ENCODE data around the gene FHIT.

FHIT gene

DNA sequence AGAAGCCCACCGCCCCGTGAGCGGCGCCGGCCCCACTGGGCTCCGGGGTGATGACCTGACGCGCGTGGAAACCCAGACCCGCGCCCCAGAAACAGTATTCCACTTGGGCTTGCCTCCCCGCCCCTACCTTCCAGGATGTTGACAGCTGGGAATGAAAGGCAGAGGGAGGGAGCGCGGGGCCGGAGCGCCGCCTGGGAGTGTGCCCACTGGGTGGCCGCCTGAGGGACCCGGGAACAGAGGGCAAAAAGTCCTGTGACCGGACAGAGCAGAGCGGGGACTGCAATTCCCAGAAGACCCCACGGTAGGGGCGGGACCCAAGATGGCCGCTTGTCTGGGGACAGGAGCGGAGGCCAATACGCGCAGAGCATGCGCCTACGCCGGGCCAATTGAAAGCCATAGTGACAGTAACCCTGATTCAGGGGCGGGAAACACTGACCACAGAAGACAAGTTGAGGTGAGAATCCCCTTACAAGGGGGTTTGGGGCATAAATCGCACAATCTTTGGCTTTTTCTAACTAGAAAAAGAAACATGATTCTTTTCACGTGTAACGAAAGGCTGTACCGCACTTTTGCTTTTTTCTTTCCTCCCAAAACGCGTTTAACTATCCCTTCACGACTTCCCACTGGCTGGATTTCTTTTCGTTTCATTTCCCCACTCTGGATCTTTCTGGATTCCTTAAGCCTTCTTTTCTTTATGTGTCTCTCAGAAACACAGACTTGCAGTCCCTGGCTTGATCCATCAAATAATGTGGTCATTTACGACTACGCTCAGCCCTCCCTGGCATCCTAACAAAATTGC is at the start of gene FHIT:
TSS of gene FHIT (minus strand) at position 279 of the 799 bp plus-strand sequence.
- TF ChIP-seq GATA2 (IDR thresholded peaks at IDR 0.05; ENCODE audit: low read depth, low read length) (no peak), GATA3 (IDR thresholded peaks at IDR 0.05; ENCODE audit: low read depth, low read length) (no peak)

DNA sequence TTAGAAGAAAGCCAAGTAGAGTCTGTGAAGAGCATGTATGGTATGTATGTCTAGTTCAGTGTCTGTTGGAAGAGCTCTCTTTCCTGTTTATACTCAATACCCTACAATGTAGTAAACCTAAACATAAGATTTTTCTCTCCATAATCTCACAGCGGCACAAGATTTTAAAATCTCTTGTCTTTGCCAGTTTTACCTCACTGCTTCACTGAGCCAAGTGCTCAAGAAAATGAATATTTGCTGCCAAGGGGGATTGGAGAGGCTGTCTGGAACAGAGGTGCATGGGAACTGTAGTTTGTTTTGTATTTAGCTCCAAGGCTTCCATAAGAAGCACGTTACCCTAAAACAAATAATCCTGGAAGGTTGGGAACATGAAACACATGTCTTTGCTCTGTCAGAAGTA is 49.5 kb upstream of the FHIT start:
- TF ChIP-seq GATA2 (IDR thresholded peaks at IDR 0.05; ENCODE audit: low read depth, low read length), result no peak
- no peak for TF ChIP-seq GATA3 (IDR thresholded peaks at IDR 0.05; ENCODE audit: low read depth, low read length)

DNA sequence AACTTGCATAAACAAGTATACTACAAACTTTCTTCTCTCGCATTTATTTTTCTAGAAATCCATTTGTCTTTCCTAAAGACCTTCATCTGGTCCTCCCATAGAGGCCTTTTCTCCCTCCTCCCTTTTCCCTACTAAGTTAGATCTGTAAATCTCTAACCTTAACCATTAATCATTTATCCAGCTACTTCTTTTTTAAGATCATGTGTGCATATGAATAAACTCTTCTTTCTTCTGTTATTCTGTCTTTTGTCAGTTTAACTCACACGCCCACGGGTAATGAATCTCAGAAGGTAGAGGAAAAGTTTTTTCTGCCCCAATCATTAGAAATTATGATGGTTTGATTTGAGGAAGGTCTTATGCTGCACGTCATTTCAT is 48.7 kb upstream of the FHIT start:
- TF ChIP-seq GATA3 (IDR thresholded peaks at IDR 0.05; ENCODE audit: low read depth, low read length), result no peak
- no peak for TF ChIP-seq GATA2 (IDR thresholded peaks at IDR 0.05; ENCODE audit: low read depth, low read length)

DNA sequence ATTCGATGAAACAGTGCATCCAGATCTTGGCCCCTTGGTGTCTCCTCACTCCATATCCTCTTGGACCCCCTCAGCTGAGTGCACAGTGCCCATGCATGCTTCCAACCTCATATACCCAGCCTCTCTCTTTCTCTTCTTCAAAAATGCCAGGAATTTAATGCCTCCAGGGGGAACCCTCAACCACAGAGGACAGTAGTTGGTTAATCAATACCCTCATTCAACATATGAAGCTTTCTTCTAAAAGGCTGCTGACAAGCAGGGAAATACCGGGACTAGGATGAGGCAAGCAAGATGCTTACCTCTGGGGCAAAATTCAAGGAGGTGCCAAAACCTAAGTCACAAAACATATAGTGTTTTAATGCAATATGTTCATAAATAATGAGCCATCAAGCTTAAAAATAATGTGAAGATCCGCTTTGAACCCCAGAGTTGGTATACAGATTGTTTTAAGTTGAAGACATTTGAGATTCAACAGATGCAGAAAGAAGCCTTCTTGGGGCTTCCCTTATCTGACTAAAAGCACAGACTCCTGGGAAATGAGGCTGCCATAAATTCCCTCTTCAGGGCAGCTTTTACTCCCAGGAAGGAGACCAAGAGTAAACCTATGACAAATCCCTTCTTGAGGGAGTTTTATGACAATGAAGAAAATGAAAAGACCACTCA is 48.2 kb upstream of the FHIT start:
- TF ChIP-seq GATA3 (IDR thresholded peaks at IDR 0.05; ENCODE audit: low read depth, low read length), result no peak
- TF ChIP-seq GATA2 (IDR thresholded peaks at IDR 0.05; ENCODE audit: low read depth, low read length), result no peak

DNA sequence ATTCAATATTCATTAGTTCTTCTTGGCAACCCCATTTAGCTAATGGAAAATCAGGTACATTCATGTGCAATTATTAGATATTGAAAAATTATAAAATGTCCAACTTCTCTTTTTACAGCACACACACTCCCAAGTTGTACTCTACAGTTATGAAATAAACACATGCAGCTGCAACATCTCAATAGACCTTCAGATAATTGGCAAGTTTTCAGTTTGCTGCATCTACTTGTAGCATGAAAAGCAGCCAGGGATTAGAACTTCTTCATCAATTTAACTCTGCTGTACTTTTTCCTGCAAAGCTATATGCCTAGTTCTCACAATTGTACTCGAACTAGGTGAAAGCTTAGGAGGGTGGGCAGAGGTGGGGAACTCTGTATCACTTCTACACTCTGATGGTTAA is 46.6 kb upstream of the FHIT start:
- TF ChIP-seq GATA3 (IDR thresholded peaks at IDR 0.05; ENCODE audit: low read depth, low read length), result no peak
- TF ChIP-seq GATA2 (IDR thresholded peaks at IDR 0.05; ENCODE audit: low read depth, low read length), result no peak

DNA sequence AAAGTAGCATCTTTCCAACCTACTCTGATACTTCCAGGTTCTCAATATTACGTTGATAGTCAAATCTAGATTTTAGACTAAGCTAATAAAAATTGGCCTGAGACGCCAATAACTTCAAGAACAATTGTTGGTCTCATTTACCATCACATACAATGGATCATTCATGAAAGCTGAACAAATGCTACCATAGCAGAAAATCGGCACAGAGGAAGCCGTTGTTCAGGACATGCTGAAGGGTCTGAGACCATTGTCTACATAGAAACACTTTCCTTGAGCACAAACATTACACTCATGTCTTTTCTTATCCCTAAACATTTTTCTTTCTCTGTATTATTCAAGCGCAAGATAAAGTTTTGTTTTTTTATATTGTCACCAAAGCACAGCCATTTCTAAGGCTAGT is 37.2 kb upstream of the FHIT start:
- TF ChIP-seq GATA2 (IDR thresholded peaks at IDR 0.05; ENCODE audit: low read depth, low read length) (no peak), GATA3 (IDR thresholded peaks at IDR 0.05; ENCODE audit: low read depth, low read length) (no peak)

DNA sequence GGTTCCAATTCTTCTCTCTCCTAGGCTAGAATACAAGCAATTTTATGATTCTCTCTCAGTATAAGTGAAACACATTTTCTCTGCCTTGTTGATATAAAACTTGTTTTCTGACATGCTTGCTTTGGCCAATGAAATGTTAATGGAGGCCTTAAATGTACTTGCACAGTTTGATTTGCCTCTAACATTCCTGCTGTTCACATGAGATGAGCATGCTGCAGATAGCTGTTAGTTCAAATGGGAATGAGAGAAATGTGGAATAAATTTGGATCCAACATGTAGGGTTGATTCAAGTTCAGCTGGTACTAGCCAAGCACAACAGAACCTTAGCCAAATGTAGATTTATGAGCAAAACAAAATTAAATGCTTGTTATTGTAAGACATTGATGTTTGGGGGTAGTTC is 32.6 kb upstream of the FHIT start:
- TF ChIP-seq GATA2 (IDR thresholded peaks at IDR 0.05; ENCODE audit: low read depth, low read length), result no peak
- no peak for TF ChIP-seq GATA3 (IDR thresholded peaks at IDR 0.05; ENCODE audit: low read depth, low read length)

DNA sequence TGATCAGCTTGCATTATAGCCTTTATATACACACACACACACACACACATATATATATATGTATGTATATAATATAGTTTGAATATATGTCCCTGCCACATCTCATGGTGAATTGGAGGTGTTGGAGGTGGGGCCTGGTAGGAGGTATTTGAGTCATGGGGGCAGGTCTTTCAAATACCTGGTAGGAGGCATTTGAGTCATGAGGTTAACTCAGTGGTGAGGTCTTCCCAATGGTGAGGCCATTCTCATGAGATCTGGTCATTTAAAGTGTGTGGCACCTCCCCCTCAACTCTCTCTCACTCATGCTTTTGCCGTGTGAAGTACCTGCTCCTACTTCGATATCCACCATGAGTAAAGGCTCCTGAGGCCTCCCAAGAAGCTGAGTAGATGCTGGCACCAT is 27.5 kb upstream of the FHIT start:
- no peak for TF ChIP-seq GATA3 (IDR thresholded peaks at IDR 0.05; ENCODE audit: low read depth, low read length)
- no peak for TF ChIP-seq GATA2 (IDR thresholded peaks at IDR 0.05; ENCODE audit: low read depth, low read length)

DNA sequence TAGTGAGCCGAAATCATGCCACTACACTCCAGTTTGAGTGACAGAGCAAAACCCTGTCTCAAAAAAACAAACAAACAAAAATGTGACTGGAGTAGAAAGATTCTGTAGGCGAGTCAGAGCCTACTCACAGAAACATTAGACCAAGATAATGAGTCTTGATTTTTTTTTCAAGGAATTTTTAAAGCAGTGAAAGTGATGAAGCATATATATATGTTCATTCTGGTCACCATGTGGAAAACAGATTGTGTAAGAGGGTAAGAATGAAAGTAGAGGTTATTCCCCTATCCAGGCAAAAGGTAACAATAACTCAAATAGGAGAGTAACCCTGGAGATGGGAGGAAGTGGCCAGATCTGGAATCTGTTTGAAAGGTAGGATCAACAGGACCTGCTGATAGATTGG is 26.2 kb upstream of the FHIT start:
- TF ChIP-seq GATA2 (IDR thresholded peaks at IDR 0.05; ENCODE audit: low read depth, low read length) (no peak), GATA3 (IDR thresholded peaks at IDR 0.05; ENCODE audit: low read depth, low read length) (no peak)

DNA sequence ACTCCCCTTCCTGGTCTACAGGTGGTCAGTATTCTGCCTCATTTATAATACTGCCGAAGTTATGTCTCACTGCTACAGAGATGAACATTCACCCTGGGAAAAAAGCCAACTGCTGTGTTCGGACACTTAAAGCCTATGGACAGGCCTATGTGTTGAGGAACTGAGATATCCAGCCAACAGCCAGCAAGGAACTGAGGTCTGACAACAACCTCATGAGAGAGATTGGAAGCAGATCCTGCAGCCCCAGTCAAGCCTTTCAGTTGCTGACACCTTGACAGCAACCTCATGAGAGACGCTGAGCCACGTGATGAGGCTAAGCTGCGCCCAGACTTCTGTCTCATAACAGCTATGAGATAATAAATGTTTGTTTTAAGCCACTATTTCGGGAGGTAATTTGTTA is 18.2 kb upstream of the FHIT start:
- TF ChIP-seq GATA3 (IDR thresholded peaks at IDR 0.05; ENCODE audit: low read depth, low read length) (no peak), GATA2 (IDR thresholded peaks at IDR 0.05; ENCODE audit: low read depth, low read length) (no peak)

DNA sequence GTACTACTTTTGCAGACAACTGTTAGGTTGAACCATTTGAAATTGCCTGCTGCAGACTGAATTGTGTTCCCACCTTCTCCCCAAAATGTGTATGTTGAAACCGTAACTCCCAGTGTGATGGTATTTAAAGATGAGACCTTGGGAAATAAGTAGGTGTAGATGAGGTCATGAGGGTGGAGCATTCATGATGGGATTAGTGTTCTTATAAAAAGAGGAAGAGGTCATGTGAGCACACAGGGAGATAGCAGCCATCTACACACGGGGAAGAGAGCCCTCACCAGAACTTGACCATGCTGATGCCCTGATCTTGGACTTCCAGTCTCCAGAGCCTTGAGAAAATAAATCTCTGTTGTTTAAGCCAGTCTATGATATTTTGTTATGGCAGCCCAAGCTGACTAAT is 17.4 kb upstream of the FHIT start:
- TF ChIP-seq GATA2 (IDR thresholded peaks at IDR 0.05; ENCODE audit: low read depth, low read length), result no peak
- no peak for TF ChIP-seq GATA3 (IDR thresholded peaks at IDR 0.05; ENCODE audit: low read depth, low read length)

DNA sequence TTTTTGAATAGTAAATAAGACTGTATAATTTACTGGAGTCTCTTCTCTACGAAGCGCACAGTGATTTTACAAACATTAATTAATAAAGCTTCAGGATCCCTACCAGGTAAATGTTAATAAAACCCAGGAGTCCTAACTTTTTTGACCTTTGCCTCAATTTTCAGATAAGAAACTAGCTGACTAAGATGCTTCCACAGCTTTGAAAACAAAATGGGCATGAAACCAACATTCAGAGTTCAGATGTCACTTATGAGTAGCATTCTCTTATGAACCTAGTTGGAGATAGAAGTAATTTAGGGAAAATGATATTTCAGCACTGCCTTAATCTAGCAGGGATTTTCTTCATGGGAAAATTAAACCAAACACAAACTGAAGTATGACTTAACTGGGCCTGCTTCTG is 13.0 kb upstream of the FHIT start:
- TF ChIP-seq GATA2 (IDR thresholded peaks at IDR 0.05; ENCODE audit: low read depth, low read length) (no peak), GATA3 (IDR thresholded peaks at IDR 0.05; ENCODE audit: low read depth, low read length) (no peak)

DNA sequence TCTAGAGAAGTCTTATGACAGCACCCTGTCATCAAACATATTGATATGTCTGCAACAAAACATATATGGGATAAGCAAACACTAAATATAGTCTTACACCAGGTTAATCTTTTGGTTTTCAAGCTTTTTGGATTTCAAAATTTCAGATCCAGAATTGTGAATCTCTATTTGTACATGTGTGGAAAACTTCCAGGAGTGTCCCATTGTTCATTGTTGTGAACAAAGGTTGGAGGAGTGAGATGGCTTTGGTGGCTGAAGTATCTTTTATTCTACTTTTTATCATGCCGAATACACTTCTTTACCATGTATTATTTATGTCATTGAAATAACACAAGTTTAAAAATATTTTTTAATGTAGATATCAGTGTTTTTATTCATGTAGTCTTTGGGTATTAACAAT is 5.9 kb upstream of the FHIT start:
- no peak for TF ChIP-seq GATA3 (IDR thresholded peaks at IDR 0.05; ENCODE audit: low read depth, low read length)
- no peak for TF ChIP-seq GATA2 (IDR thresholded peaks at IDR 0.05; ENCODE audit: low read depth, low read length)

DNA sequence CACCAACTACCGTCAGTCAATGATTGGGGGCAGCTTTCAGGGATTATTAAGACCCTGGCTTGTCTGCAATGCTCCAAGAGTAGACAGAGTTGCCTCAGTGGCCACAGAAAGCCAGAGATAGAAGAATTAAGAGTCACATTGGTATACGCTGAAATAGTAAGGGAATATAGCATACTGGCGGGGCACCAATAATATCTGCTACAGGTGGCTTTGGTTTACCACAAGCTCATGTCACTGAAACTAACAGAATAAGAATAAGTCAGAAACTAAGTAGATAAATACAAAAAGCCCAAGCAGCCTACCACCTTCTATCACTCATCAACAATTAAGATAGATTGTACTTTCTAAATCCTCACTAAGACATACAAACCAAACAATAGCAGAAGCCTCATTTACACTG is 2.5 kb upstream of the FHIT start:
- TF ChIP-seq GATA3 (IDR thresholded peaks at IDR 0.05; ENCODE audit: low read depth, low read length), result no peak
- TF ChIP-seq GATA2 (IDR thresholded peaks at IDR 0.05; ENCODE audit: low read depth, low read length), result no peak

DNA sequence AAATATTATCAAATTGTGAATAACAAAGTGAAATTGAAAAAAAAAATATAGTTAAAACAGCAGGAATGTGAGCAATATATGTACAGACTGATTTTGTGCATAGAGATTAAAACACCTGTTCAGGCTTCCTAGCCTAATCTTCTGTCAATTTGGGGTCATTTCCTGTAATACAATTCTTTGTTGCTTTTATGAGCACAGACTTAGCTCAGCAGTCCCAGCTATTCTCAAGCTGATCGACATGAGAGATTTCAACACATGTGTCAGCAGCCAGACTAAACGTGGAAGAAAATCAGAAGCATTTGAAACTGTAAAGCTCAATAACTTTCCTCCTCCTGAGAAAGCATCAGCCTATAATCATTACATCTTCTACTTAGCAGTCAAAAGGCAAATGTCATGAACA is 1.6 kb upstream of the FHIT start:
- TF ChIP-seq GATA3 (IDR thresholded peaks at IDR 0.05; ENCODE audit: low read depth, low read length) (no peak), GATA2 (IDR thresholded peaks at IDR 0.05; ENCODE audit: low read depth, low read length) (no peak)

Measured in SH-SY5Y (cell line).